Measurements from ENCODE around the gene SPP1. TPM values are rescaled to one million over a fixed set of nuclear protein-coding genes. Genes with fewer than 3 reads are reported as not detected.

The SPP1 gene
- polyA plus RNA-seq, 3 donors = 0.08 TPM; not detected in 2

- Mint-ChIP-seq H3K4me1 (peaks cover 49% of the 10 kb centered on the region), H3K36me3 (peaks cover 0 to 1% of the 10 kb centered on the region in 2 donors), H3K4me3 (peak overlapping the region; percentile 91 to 93), H3K27me3 (ENCODE audit: low read depth in 3 of 3) (peaks cover 9 to 12% (median 10%) of the 10 kb centered on the region in 3 donors), H3K9me3 (peaks cover 0 to 3% (median 0%) of the 10 kb centered on the region in 7 donors), H3K27ac (no peak overlapping the region)
- DNase-seq = no peak
- Histone ChIP-seq H3K36me3 (replicated peaks in 1 of 2; ENCODE audit: control insufficient read depth in 1 of 2, insufficient read depth in 2 of 2, low read length in 2 of 2) (no peaks in the 10 kb centered on the region), H2AFZ (ENCODE audit: insufficient read depth, low read depth, low read length, poor library complexity, severe bottlenecking) (peak overlapping the region; percentile 83), H3K4me2 (replicated peaks; ENCODE audit: extremely low read depth, low read length, poor library complexity, severe bottlenecking) (peak overlapping the region; percentile 97), H3K4me1 (ENCODE audit: control insufficient read depth in 1 of 2, insufficient read depth in 2 of 2, low read length in 2 of 2) (peaks cover 41 to 49% of the 10 kb centered on the region in 2 donors), H3K4me3 (replicated peaks in 1 of 3; ENCODE audit: low read depth in 2 of 3, low read length in 3 of 3) (peak overlapping the region; percentile 51 to 94 (median 84)), H4K20me1 (ENCODE audit: insufficient read depth, low read length) (peaks cover 8% of the 10 kb centered on the region), H3K9ac (ENCODE audit: insufficient read depth, low read length, poor library complexity, severe bottlenecking) (peak overlapping the region; percentile 76), H3K27ac (ENCODE audit: low read depth in 1 of 2, low read length in 2 of 2) (no peak overlapping the region), H3K9me3 (replicated peaks in 1 of 2; ENCODE audit: control insufficient read depth in 1 of 2, insufficient read depth in 1 of 2, low read length in 2 of 2) (no peaks in the 10 kb centered on the region), H3K27me3 (ENCODE audit: control insufficient read depth in 2 of 2, insufficient read depth in 2 of 2, low read length in 2 of 2) (peaks cover 0 to 8% of the 10 kb centered on the region in 2 donors), H3K79me2 (ENCODE audit: insufficient read depth, low read length) (peaks cover 57% of the 10 kb centered on the region)
- no peak for TF ChIP-seq CTCF (IDR thresholded peaks at IDR 0.05)
- intact Hi-C loops (cut with micrococcal nuclease) = no loop called here
- 10% methylated on average over 2 of the region's 5 CpGs for WGBS (ENCODE audit: insufficient coverage)
Measured at GRCh38 chr4:88008743-88009171, 33.2 kb downstream of the SPP1 start.

GRCh38 chr4:88009871-88010270, 34.4 kb downstream of the SPP1 start:
- DNase-seq = no peak
- peaks cover 0 to 8% of the 10 kb centered on the region in 2 donors for H3K27me3 ChIP-seq (ENCODE audit: control insufficient read depth in 2 of 2, insufficient read depth in 2 of 2, low read length in 2 of 2)

More at GRCh38 chr4:88009871-88010270, 34.4 kb downstream of the SPP1 start:
- Mint-ChIP-seq H3K9me3 (peaks cover 0 to 3% (median 0%) of the 10 kb centered on the region in 7 donors), H3K36me3 (peaks cover 0 to 1% of the 10 kb centered on the region in 2 donors), H3K27ac (no peak overlapping the region), H3K27me3 (ENCODE audit: low read depth in 3 of 3) (peaks cover 9 to 12% (median 10%) of the 10 kb centered on the region in 3 donors), H3K4me3 (no peak overlapping the region), H3K4me1 (peaks cover 57% of the 10 kb centered on the region)
- peaks cover 12% of the 10 kb centered on the region for H4K20me1 ChIP-seq (ENCODE audit: insufficient read depth, low read length)
- H3K9ac ChIP-seq (ENCODE audit: insufficient read depth, low read length, poor library complexity, severe bottlenecking) = no peak overlapping the region
- no peak overlapping the region for H2AFZ ChIP-seq (ENCODE audit: insufficient read depth, low read depth, low read length, poor library complexity, severe bottlenecking)
- intact Hi-C loops (cut with micrococcal nuclease) = no loop called here
- no peak for TF ChIP-seq CTCF (IDR thresholded peaks at IDR 0.05)
- H3K9me3 ChIP-seq (replicated peaks in 1 of 2; ENCODE audit: control insufficient read depth in 1 of 2, insufficient read depth in 1 of 2, low read length in 2 of 2) = no peaks in the 10 kb centered on the region
- no peaks in the 10 kb centered on the region for H3K36me3 ChIP-seq (replicated peaks in 1 of 2; ENCODE audit: control insufficient read depth in 1 of 2, insufficient read depth in 2 of 2, low read length in 2 of 2)
- H3K4me1 ChIP-seq (ENCODE audit: control insufficient read depth in 1 of 2, insufficient read depth in 2 of 2, low read length in 2 of 2) = peaks cover 41 to 49% of the 10 kb centered on the region in 2 donors
- no CpG with 5 or more reads among the region's 5 CpGs for WGBS (ENCODE audit: insufficient coverage)
- H3K4me2 ChIP-seq (replicated peaks; ENCODE audit: extremely low read depth, low read length, poor library complexity, severe bottlenecking) = no peak overlapping the region
- H3K27ac ChIP-seq (ENCODE audit: low read depth in 1 of 2, low read length in 2 of 2) = no peak overlapping the region
- H3K79me2 ChIP-seq (ENCODE audit: insufficient read depth, low read length) = peaks cover 68% of the 10 kb centered on the region
- no peak overlapping the region for H3K4me3 ChIP-seq (replicated peaks in 1 of 3; ENCODE audit: low read depth in 2 of 3, low read length in 3 of 3)

All from CD14-positive monocyte (primary cell).